ENCODE results near the gene SELENOI.

SELENOI gene

DNA sequence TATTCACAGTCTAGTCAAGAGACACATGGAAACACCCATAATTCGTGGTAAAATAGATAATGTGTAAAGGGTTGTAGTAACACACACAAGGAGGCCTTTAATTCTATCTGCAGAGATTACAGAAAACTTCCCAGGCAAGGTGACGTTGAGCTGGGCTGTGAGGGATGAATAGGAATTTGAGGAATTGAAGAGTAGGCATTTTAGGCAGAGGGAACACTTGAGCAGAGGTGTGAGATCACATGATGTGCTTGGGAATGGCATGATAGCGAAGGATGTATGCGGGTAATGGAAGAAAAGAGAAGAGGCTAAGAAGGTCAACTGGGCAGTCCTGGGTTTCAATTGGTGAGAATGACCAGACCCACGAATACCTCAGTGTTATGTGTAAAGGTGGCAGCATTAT is 76.0 kb downstream of the SELENOI start:
- no peaks in the 10 kb centered on the region for H3K9me3 ChIP-seq (ENCODE audit: low read depth, low read length)
- no peak for TF ChIP-seq POLR2AphosphoS5 (IDR thresholded peaks at IDR 0.05; ENCODE audit: borderline replicate concordance, low read depth, low read length)
- no peak for TF ChIP-seq EZH2 (IDR thresholded peaks at IDR 0.05)
- TF ChIP-seq FOXP2 (optimal IDR thresholded peaks at IDR 0.05; ENCODE audit: control extremely low read depth, extremely low read length, insufficient read depth) = no peak
- H3K36me3 ChIP-seq (ENCODE audit: insufficient read depth, low read length) = no peaks in the 10 kb centered on the region
- no peak overlapping the region for H3K27ac ChIP-seq
- H3K4me3 ChIP-seq = no peak overlapping the region
- no peak overlapping the region for H3K9ac ChIP-seq (ENCODE audit: insufficient read length)
- DNase-seq (ENCODE audit: low read depth, low spot score) = no peak

- no peaks in the 10 kb centered on the region for H3K9me3 ChIP-seq (ENCODE audit: low read depth, low read length)
- H3K9ac ChIP-seq (ENCODE audit: insufficient read length) = no peak overlapping the region
- no peak for DNase-seq (ENCODE audit: low read depth, low spot score)
- H3K36me3 ChIP-seq (ENCODE audit: insufficient read depth, low read length) = no peaks in the 10 kb centered on the region
- H3K27ac ChIP-seq = no peak overlapping the region
- no peak overlapping the region for H3K4me3 ChIP-seq
- TF ChIP-seq FOXP2 (optimal IDR thresholded peaks at IDR 0.05; ENCODE audit: control extremely low read depth, extremely low read length, insufficient read depth) (no peak), EZH2 (IDR thresholded peaks at IDR 0.05) (no peak), POLR2AphosphoS5 (IDR thresholded peaks at IDR 0.05; ENCODE audit: borderline replicate concordance, low read depth, low read length) (no peak)
Measured at GRCh38 chr2:26422947-26423629, 77.1 kb downstream of the SELENOI start.

GRCh38 chr2:26423750-26424149 is 77.8 kb downstream of the SELENOI start:
- H3K9me3 ChIP-seq (ENCODE audit: low read depth, low read length) = no peaks in the 10 kb centered on the region
- DNase-seq (ENCODE audit: low read depth, low spot score) = no peak
- no peak overlapping the region for H3K27ac ChIP-seq
- TF ChIP-seq EZH2 (IDR thresholded peaks at IDR 0.05) = no peak
- no peak for TF ChIP-seq POLR2AphosphoS5 (IDR thresholded peaks at IDR 0.05; ENCODE audit: borderline replicate concordance, low read depth, low read length)
- TF ChIP-seq FOXP2 (optimal IDR thresholded peaks at IDR 0.05; ENCODE audit: control extremely low read depth, extremely low read length, insufficient read depth) = no peak
- H3K9ac ChIP-seq (ENCODE audit: insufficient read length) = no peak overlapping the region
- no peak overlapping the region for H3K4me3 ChIP-seq
- H3K36me3 ChIP-seq (ENCODE audit: insufficient read depth, low read length) = no peaks in the 10 kb centered on the region

DNA sequence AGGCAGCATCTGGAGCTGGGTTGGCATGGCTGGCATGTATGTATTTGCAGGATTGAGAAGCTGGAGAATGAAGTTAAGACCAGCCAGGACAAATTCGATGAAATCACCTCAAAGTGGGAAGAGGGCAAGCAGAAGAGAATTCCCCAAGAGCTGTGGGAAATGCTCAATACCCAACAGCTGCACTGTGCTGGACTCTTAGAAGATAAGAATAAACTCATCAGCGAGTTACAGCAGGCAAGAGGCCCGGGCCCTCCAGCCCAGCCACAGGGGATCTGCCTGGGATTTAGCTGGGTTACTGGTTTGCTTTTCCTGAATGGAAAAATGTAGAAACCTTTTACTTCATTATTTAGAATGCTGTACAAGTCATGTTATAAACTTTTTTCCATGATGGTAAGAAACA is 78.3 kb downstream of the SELENOI start:
- H3K9ac ChIP-seq (ENCODE audit: insufficient read length) = no peak overlapping the region
- no peak overlapping the region for H3K4me3 ChIP-seq
- no peak overlapping the region for H3K27ac ChIP-seq
- no peak for DNase-seq (ENCODE audit: low read depth, low spot score)
- H3K9me3 ChIP-seq (ENCODE audit: low read depth, low read length) = no peaks in the 10 kb centered on the region
- no peaks in the 10 kb centered on the region for H3K36me3 ChIP-seq (ENCODE audit: insufficient read depth, low read length)
- TF ChIP-seq POLR2AphosphoS5 (IDR thresholded peaks at IDR 0.05; ENCODE audit: borderline replicate concordance, low read depth, low read length) (no peak), EZH2 (IDR thresholded peaks at IDR 0.05) (no peak), FOXP2 (optimal IDR thresholded peaks at IDR 0.05; ENCODE audit: control extremely low read depth, extremely low read length, insufficient read depth) (no peak)

GRCh38 chr2:26428846-26429245 is 82.9 kb downstream of the SELENOI start:
- Histone ChIP-seq H3K9ac (ENCODE audit: insufficient read length) (no peak overlapping the region), H3K9me3 (ENCODE audit: low read depth, low read length) (no peaks in the 10 kb centered on the region), H3K4me3 (no peak overlapping the region), H3K36me3 (ENCODE audit: insufficient read depth, low read length) (no peaks in the 10 kb centered on the region), H3K27ac (no peak overlapping the region)
- no peak for DNase-seq (ENCODE audit: low read depth, low spot score)
- TF ChIP-seq EZH2 (IDR thresholded peaks at IDR 0.05) = no peak
- TF ChIP-seq POLR2AphosphoS5 (IDR thresholded peaks at IDR 0.05; ENCODE audit: borderline replicate concordance, low read depth, low read length) = no peak
- no peak for TF ChIP-seq FOXP2 (optimal IDR thresholded peaks at IDR 0.05; ENCODE audit: control extremely low read depth, extremely low read length, insufficient read depth)

- no peak for TF ChIP-seq POLR2AphosphoS5 (IDR thresholded peaks at IDR 0.05; ENCODE audit: borderline replicate concordance, low read depth, low read length)
- no peak for TF ChIP-seq FOXP2 (optimal IDR thresholded peaks at IDR 0.05; ENCODE audit: control extremely low read depth, extremely low read length, insufficient read depth)
- no peak for TF ChIP-seq EZH2 (IDR thresholded peaks at IDR 0.05)
- no peak for DNase-seq (ENCODE audit: low read depth, low spot score)
- Histone ChIP-seq H3K36me3 (ENCODE audit: insufficient read depth, low read length) (no peaks in the 10 kb centered on the region), H3K9ac (ENCODE audit: insufficient read length) (no peak overlapping the region), H3K27ac (no peak overlapping the region), H3K9me3 (ENCODE audit: low read depth, low read length) (no peaks in the 10 kb centered on the region), H3K4me3 (no peak overlapping the region)
Measured at GRCh38 chr2:26429779-26430578, 84.0 kb downstream of the SELENOI start.

DNA sequence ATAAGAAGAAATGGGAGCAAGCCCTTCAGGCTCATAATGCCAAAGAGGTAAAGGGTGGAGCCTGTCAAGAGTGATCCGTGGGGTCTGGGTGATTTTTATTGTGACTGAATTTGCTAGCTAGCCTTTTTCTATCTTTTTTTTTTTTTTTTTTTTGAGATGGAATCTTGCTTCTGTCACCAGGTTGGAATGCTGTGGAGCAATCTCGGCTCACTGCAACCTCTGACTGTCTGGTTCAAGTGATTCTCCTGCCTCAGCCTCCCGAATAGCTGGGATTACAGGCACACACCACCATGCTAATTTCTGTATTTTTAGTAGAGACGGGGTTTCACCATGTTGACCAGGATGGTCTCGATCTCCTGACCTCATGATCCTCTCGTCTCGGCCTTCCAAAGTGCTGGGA is 84.9 kb downstream of the SELENOI start:
- Histone ChIP-seq H3K9me3 (ENCODE audit: low read depth, low read length) (no peaks in the 10 kb centered on the region), H3K27ac (no peak overlapping the region), H3K9ac (ENCODE audit: insufficient read length) (no peak overlapping the region), H3K4me3 (no peak overlapping the region), H3K36me3 (ENCODE audit: insufficient read depth, low read length) (no peaks in the 10 kb centered on the region)
- no peak for TF ChIP-seq FOXP2 (optimal IDR thresholded peaks at IDR 0.05; ENCODE audit: control extremely low read depth, extremely low read length, insufficient read depth)
- no peak for TF ChIP-seq EZH2 (IDR thresholded peaks at IDR 0.05)
- DNase-seq (ENCODE audit: low read depth, low spot score) = no peak

DNA sequence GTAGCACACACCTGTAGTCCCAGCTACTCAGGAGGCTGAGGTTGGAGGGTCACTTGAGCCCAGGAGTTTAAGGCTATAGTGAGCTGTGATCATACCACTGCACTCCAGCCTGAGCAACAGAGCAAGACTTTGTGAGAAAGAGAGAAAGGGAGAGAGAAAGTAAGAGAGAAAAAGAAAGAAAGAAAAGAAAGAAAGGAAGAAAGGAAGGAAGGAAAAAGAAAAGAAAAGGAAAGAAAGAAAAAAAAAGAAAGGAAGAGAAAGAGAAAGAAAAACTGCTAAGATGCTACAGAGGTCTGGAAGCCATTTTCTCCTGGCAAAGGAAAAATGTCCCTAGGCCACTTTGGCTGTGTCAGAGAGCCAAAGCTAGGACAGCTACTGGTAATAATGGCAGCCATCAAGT is 86.4 kb downstream of the SELENOI start:
- H3K27ac ChIP-seq = no peak overlapping the region
- DNase-seq (ENCODE audit: low read depth, low spot score) = no peak
- H3K36me3 ChIP-seq (ENCODE audit: insufficient read depth, low read length) = no peaks in the 10 kb centered on the region
- H3K4me3 ChIP-seq = no peak overlapping the region
- TF ChIP-seq FOXP2 (optimal IDR thresholded peaks at IDR 0.05; ENCODE audit: control extremely low read depth, extremely low read length, insufficient read depth) (no peak), POLR2AphosphoS5 (IDR thresholded peaks at IDR 0.05; ENCODE audit: borderline replicate concordance, low read depth, low read length) (no peak), EZH2 (IDR thresholded peaks at IDR 0.05) (no peak)
- no peak overlapping the region for H3K9ac ChIP-seq (ENCODE audit: insufficient read length)
- H3K9me3 ChIP-seq (ENCODE audit: low read depth, low read length) = no peaks in the 10 kb centered on the region

Data from SK-N-MC (cell line).